ENCODE measurements around the gene SLC6A18.
"Not testable (repeated sequence)": the region's sequence is repeated elsewhere in the genome, so short reads cannot be mapped to it uniquely, and the experiment has no call there.

The SLC6A18 gene

GRCh38 chr5:1278216-1278615 is 53.0 kb downstream of the SLC6A18 start:
- no peak for DNase-seq

- DNase-seq, result no peak
These were observed 53.7 kb downstream of the SLC6A18 start for GRCh38 chr5:1278656-1279442.

DNA sequence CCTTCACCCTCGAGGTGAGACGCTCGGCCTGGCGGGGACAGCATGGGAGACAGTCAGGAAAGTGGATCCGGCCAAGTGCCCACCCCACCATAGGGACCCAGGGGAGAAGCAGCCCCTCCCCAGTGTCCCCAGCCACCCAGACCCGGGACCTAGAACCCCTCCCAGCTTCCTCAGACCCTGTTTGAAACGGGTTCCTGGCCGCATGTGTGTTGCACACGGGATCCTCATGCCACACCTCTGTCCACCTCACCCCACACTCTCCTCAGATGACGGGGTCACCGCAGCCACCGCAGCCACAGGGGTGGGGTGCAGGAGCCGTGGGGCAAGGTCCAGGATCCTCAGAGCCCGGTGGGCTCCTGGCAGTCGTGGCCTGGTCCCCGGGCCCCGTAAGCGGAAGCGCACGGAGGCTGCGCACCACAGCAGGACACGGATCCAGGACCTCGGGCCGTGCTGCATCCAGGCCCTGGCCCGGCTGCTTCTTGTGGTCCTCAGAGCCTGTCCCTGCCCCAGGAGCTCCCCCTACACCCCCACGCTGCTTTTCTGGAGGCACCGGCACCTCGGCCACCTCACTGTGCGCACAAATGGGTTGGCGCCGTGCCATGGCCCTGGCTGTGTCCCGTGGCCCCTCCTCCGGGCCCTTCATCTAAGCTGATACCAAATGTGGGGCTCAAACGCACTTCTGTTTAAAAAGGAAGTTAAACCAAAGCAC is 54.4 kb downstream of the SLC6A18 start:
- no peak for DNase-seq

GRCh38 chr5:1280177-1281037 is 55.2 kb downstream of the SLC6A18 start:
- DNase-seq, result no peak

GRCh38 chr5:1281038-1281882 is 56.1 kb downstream of the SLC6A18 start:
- DNase-seq, result no peak

DNA sequence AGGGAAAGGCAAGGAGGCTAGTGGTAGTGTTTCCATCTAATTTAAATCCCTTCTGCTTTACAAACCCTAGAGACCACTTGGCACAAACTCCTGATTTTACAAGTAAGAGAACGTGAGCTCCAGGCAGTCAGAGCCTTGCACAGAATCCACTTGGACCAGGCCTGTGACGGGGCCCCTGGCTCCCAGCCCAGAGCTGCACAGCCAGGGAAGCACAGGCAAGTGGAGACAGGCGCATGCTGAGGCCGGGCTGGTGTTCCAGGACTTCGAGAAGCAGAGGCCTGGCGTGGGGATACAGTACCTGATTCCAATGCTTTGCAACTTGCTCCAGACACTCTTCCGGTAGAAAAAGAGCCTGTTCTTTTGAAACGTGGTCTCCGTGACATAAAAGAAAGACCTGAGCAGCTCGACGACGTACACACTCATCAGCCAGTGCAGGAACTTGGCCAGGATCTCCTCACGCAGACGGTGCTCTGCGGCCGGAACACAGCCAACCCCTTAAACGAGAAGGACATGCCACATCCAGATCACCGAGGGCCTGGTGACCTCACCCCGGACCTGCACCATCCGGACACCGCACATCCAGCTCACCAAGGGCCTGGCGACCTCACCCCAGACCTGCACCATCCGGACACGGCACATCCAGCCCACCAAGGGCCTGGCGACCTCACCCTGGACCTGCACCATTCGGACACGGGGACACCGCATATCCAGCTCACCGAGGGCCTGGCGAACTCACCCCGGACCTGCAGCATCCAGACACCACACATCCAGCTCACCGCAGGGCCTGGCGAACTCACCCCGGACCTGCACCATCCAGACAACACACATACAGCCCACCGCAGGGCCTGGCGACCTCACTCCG is 57.2 kb downstream of the SLC6A18 start:
- no peak for DNase-seq

DNA sequence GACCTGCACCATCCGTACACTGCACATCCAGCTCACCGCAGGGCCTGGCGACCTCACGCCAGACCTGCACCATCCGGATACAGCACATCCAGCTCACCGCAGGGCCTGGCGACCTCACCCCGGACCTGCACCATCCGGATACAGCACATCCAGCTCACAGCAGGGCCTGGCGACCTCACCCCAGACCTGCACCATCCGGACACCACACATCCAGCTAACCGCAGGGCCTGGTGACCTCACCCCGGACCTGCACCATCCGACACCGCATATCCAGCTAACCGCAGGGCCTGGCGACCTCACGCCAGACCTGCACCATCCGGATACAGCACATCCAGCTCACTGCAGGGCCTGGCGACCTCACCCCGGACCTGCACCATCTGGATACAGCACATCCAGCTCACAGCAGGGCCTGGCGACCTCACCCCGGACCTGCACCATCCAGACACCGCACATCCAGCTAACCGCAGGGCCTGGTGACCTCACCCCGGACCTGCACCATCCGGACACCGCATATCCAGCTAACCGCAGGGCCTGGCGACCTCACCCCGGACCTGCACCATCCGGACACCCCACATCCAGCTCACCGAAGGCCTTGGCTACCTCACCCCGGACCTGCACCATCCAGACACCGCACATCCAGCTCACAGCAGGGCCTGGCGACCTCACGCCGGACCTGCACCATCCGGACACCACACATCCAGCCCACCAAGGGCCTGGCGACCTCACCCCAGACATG is 58.0 kb downstream of the SLC6A18 start:
- not testable (repeated sequence) for DNase-seq

DNA sequence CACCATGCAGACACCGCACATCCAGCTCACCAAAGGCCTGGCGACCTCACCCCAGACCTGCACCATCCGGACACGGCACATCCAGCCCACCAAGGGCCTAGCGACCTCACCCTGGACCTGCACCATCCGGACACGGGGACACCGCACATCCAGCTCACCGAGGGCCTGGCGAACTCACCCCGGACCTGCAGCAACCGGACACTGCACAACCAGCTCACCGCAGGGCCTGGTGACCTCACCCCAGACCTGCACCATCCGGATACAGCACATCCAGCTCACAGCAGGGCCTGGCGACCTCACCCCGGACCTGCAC is 58.5 kb downstream of the SLC6A18 start:
- not testable (repeated sequence) for DNase-seq

GRCh38 chr5:1284336-1284970 is 59.3 kb downstream of the SLC6A18 start:
- DNase-seq, result not testable (repeated sequence)

- DNase-seq, result no peak
These were observed 60.0 kb downstream of the SLC6A18 start for GRCh38 chr5:1285141-1285540.

DNA sequence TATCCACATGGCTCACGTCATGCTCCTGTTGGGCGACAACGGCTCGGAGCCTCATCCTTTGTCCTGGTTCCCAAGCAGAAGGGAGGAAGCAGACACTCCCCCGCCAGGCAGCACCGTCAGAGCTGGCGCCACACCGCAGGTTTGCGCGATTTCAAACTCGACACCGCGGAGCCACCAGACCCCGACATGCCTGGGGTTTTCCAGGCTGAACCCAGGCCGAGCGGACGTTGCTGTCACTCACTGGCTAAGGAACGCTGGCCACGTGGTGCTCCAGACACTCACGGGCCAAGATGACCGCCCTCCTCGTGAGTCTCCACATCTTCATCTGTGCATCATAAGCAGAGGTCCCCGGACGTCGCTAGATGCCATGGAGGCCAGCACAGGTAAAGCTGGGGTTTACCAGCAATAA is 60.7 kb downstream of the SLC6A18 start:
- DNase-seq, result no peak

GRCh38 chr5:1288439-1289335 is 63.5 kb downstream of the SLC6A18 start:
- DNase-seq, result no peak

- not testable (repeated sequence) for DNase-seq
These were observed 64.4 kb downstream of the SLC6A18 start for GRCh38 chr5:1289559-1289958.

GRCh38 chr5:1290956-1291355 is 65.8 kb downstream of the SLC6A18 start:
- DNase-seq, result not testable (repeated sequence)

DNA sequence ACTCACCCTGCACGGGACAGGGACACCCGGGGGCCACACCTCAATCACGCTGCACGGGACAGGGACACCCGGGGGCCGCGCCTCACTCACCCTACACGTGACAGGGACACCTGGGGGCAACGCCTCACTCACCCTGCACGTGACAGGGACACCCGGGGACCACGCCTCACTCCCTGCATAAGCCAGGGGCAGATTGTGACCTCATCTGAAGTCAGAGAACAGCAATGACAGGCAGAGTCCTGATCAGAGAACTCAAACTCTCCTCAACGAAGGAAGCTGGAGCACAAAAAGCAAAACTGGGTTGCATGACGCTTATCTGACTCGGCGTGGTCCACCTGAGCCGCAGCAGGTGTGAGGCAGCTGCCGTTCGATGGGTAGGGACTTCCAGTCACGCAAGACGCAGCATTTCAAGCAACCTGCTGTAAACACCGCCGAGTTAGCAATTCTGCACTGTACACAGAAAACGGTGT is 66.5 kb downstream of the SLC6A18 start:
- DNase-seq, result no peak

DNA sequence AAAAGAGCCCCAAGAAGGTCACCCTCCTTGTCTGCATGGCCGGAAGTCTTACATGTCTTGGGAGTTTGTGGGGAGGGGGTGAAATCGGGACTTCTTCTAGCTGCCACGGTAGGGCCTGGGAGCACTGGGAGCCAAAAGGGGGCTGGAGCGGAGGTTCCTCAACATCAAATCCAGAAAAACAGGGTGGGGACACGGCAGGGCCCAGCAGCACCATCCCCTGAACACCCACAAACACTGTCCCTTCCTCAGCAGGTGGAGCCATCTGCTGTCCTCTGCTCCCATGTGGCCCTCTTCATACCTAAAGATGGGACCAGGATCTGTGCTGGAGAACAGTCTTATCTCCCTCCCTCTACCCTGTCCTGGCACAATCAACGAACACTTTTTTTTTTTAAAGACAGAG is 67.0 kb downstream of the SLC6A18 start:
- no peak for DNase-seq

GRCh38 chr5:1292846-1293415 is 67.8 kb downstream of the SLC6A18 start:
- no peak for DNase-seq

GRCh38 chr5:1293416-1294205 is 68.4 kb downstream of the SLC6A18 start:
- no peak for DNase-seq

Data from fibroblast of skin of abdomen (primary cell).